ENCODE data around the gene TMC3.

Gene TMC3

GRCh38 chr15:81322676-81323253 is 51.2 kb downstream of the TMC3 start:
- no peak for DNase-seq (ENCODE audit: low read depth)

- no peak for DNase-seq (ENCODE audit: low read depth)
Measured at GRCh38 chr15:81321667-81322066, 52.3 kb downstream of the TMC3 start.

DNA sequence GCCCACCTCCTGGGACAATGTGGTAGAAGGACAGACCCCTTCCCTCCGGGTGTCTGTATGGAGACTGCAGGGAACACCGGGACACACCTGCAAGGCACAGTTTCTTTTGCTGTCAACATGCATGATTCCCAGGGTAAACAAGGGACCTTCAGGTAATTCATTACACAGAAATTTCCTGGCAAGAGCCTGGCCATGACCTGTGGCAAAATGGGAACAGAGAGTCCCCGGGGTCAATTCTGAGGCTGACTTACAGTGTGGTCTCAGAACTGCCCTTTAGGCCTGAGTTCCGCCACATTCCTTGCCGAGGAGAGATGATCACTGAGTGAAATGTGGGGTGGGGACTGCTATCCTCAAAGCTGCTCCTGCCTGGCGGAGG is 56.4 kb downstream of the TMC3 start:
- DNase-seq (ENCODE audit: low read depth), result no peak

GRCh38 chr15:81316267-81316666 is 57.7 kb downstream of the TMC3 start:
- no peak for DNase-seq (ENCODE audit: low read depth)

GRCh38 chr15:81315452-81316175 is 58.4 kb downstream of the TMC3 start:
- no peak for DNase-seq (ENCODE audit: low read depth)

DNA sequence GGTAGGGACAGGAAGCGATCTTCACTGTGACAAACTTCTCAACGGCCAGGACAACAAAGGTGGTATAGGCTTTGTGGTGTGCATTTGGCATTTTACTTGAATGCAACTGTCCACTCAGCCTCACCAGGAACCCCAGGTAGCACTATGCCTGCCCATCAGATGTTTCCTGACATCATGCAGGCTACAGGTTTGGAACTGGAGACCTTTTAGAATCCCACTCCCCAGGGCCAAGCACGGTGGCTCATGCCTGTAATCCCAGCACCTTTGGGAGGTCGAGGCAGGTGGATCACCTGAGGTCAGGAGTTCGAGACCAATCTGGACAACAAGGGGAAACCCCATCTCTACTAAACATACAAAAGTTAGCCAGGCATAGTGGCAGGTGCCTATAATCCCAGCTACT is 59.6 kb downstream of the TMC3 start:
- no peak for DNase-seq (ENCODE audit: low read depth)

DNA sequence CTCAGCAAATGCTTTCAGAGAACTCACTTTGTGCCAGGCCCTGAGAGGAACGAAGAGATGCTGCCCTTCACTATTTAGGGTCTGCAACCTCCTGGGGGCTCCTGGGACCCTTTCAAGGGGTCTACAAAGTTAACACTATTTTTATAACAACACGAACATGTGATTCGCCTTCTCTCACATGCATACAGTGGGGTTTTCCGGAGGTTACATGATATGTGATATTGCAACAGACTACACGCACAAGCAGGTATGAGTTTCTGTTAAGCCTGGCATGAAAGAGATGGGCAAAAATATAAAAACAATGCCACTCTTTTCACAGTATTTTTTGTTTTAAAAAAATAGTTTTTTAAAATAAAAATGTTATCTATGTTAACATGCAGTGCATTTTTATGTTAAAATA is 60.3 kb downstream of the TMC3 start:
- DNase-seq (ENCODE audit: low read depth), result no peak

- no peak for DNase-seq (ENCODE audit: low read depth)
Measured at GRCh38 chr15:81312790-81313543, 61.0 kb downstream of the TMC3 start.

- no peak for DNase-seq (ENCODE audit: low read depth)
Measured at GRCh38 chr15:81311752-81312464, 62.1 kb downstream of the TMC3 start.

GRCh38 chr15:81310480-81310879 is 63.5 kb downstream of the TMC3 start:
- no peak for DNase-seq (ENCODE audit: low read depth)

GRCh38 chr15:81309647-81310450 is 64.2 kb downstream of the TMC3 start:
- no peak for DNase-seq (ENCODE audit: low read depth)

DNA sequence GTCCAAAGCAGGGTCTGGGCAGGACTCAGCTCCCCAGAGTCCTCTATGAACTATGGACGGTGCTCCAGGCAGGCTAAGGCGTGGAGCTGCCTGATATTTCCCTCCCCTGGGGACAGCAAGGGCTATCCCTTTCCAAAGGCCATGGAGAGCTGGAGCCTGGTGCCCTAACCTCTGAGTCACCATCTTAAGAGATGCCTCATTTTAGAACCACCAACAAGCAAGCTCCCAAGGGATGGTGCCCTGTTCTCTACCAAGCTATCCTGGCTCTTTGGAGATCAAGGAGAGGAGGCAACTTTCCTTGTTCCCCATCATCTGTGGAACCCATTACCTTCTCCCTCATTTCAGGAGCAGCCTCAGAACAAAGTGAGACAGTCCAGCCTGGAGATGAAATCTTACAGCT is 65.8 kb downstream of the TMC3 start:
- no peak for DNase-seq (ENCODE audit: low read depth)

GRCh38 chr15:81304226-81304625 is 69.8 kb downstream of the TMC3 start:
- DNase-seq (ENCODE audit: low read depth), result no peak

GRCh38 chr15:81303244-81304225 is 70.5 kb downstream of the TMC3 start:
- no peak for DNase-seq (ENCODE audit: low read depth)

DNA sequence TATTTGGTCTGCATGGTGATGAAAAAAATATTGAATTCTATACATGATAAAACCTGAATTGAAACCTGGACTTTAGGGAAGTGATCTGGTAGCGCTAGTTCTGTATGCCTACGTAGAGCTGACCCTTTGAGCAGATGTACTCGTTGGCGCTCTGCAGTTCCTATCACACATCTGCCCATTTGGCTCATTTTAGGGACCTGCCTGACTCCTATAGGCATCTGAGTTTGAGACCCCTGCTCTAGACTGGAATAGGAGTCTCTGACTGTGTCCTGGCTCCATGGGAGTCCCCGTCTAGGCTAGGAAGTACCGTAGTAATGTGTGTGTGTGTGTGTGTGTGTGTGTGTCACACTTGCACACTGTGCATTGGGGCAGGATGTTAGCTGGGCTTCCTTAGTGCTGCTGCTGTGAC is 71.3 kb downstream of the TMC3 start:
- DNase-seq (ENCODE audit: low read depth), result no peak

DNA sequence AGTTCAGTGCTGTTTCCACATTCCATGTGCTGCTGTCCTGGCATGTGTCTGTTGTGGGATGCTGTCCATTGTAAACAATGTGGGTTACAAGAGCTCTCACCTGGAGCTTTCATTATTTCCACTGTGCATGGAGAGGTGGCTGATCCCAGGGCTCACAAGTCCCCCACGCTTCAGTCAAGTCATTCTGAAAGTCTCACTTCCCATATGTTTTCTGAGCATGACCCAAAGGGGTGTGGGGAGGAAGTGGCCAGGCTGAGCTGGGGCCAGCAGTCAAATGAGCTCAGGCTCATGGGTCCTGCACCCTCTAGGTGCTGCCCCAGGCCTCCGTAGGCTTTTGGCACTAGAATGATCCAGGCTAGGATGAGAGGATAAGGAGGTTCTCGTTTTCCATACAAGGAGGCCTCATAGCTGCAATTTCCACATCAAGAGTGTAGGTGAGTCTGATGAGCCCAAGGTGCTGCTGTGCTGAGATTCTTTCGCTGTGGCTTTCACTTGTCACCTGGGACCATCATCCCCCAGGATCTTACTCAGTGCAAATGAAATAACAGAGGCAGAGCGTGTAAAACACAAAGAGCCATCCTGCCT is 72.1 kb downstream of the TMC3 start:
- DNase-seq (ENCODE audit: low read depth), result no peak

DNA sequence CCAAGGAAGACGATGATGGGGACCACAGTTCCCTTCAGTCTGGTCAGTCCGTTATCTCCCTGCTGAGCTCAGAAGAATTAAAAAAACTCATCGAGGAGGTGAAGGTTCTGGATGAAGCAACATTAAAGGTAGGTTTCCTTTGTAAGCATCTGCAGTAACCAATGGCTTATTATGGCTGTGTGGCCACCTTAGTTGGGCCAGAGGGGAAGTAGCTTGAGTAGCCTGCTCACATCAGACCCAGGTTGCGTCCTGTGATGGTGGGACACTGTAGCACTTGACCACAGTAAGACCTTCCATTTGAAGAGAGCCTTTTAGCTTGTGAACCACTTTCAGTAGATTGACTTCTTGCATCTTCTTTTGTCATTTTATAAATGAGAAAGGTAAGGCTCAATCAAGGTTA is 72.6 kb downstream of the TMC3 start:
- DNase-seq (ENCODE audit: low read depth), result no peak

DNA sequence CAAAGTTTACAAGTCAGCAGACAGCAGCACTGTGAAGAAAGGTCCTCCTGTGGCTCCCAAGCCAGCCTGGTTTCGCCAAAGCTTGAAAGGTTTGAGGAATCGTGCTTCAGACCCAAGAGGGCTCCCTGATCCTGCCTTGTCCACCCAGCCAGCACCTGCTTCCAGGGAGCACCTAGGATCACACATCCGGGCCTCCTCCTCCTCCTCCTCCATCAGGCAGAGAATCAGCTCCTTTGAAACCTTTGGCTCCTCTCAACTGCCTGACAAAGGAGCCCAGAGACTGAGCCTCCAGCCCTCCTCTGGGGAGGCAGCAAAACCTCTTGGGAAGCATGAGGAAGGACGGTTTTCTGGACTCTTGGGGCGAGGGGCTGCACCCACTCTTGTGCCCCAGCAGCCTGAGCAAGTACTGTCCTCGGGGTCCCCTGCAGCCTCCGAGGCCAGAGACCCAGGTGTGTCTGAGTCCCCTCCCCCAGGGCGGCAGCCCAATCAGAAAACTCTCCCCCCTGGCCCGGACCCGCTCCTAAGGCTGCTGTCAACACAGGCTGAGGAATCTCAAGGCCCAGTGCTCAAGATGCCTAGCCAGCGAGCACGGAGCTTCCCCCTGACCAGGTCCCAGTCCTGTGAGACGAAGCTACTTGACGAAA is 74.3 kb downstream of the TMC3 start:
- DNase-seq (ENCODE audit: low read depth), result no peak

DNA sequence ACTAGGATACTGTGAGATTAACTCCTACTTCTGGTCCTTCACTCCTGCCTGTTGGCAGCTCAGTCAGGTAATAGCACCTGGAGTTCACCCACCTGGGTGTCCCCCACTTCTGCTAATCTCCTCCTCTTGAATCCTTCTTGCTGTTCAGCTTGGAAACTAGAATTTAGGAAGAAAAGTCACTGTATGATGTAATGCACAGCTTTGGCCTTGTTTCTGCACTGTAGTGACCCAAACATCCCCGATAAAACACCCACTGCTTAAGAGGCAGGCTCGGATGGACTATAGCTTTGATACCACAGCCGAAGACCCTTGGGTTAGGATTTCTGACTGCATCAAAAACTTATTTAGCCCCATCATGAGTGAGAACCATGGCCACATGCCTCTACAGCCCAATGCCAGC is 74.9 kb downstream of the TMC3 start:
- DNase-seq (ENCODE audit: low read depth), result no peak

GRCh38 chr15:81298611-81299010 is 75.4 kb downstream of the TMC3 start:
- no peak for DNase-seq (ENCODE audit: low read depth)

Measured in stimulated activated CD4-positive, alpha-beta T cell treated with anti-CD3 and anti-CD28 coated beads, Interleukin-2, amount 100 ng/mL, for 4 hours (primary cell).